Activated CD8-positive, alpha-beta T cell treated with anti-CD3 and anti-CD28 coated beads, Interleukin-2, amount 10 ng/mL, durations not matched to agents 7 days and 5 days (primary cell): ENCODE measurements around the gene CLEC16A. TPM values are rescaled to one million over a fixed set of nuclear protein-coding genes. Genes with fewer than 3 reads are reported as not detected.

ENCODE experiments used
- ATAC-seq: fragments of 150-1000 bp; cut with Tn5 transposase; one replicate; pipeline ENCODE4 v1.10.0; 2021; ENCODE audit warnings: moderate library complexity
- CTCF ChIA-PET: fragments of 350-600 bp; sonication (Branson Sonifier 250); formaldehyde crosslinking; loops from one replicate; lab custom pipeline; 2021; ENCODE audit warnings: antibody characterized with exemption; lab: Charles Lee
- POLR2A ChIA-PET: fragments of 350-600 bp; sonication (Branson Sonifier 250); formaldehyde crosslinking; loops from one replicate; lab custom pipeline; 2021; ENCODE audit warnings: antibody characterized with exemption; lab: Charles Lee
- DNase-seq: peaks from one replicate; pipeline ENCODE4 v3.0.0-alpha.2; 2020
- H3K27ac Mint-ChIP-seq: one replicate; pipeline ENCODE4 v1.8.0; 2021; ENCODE audit warnings: mild to moderate bottlenecking, mixed read lengths
- H3K27me3 Mint-ChIP-seq: one replicate; pipeline ENCODE4 v1.8.0; 2021; ENCODE audit warnings: low read depth, mixed read lengths
- H3K36me3 Mint-ChIP-seq: one replicate; pipeline ENCODE4 v1.8.0; 2021; ENCODE audit warnings: low read depth, mixed read lengths
- H3K4me1 Mint-ChIP-seq: one replicate; pipeline ENCODE4 v1.8.0; 2021; ENCODE audit warnings: low read depth, mixed read lengths
- H3K4me3 Mint-ChIP-seq: one replicate; pipeline ENCODE4 v1.8.0; 2021; ENCODE audit warnings: mild to moderate bottlenecking, mixed read lengths
- H3K9me3 Mint-ChIP-seq: one replicate; pipeline ENCODE4 v1.8.0; 2022; ENCODE audit warnings: mixed read lengths; ENCODE audit not compliant: insufficient read depth
- total RNA-seq, 2 experiments: library from RNA; stranded (reverse); gene quantifications; one replicate each; pipeline ENCODE4 v1.2.3, GENCODE V29; 2021

CLEC16A gene
- total RNA-seq, 2 experiments from 2014 or later, result 32.8 to 38.5 TPM

DNA sequence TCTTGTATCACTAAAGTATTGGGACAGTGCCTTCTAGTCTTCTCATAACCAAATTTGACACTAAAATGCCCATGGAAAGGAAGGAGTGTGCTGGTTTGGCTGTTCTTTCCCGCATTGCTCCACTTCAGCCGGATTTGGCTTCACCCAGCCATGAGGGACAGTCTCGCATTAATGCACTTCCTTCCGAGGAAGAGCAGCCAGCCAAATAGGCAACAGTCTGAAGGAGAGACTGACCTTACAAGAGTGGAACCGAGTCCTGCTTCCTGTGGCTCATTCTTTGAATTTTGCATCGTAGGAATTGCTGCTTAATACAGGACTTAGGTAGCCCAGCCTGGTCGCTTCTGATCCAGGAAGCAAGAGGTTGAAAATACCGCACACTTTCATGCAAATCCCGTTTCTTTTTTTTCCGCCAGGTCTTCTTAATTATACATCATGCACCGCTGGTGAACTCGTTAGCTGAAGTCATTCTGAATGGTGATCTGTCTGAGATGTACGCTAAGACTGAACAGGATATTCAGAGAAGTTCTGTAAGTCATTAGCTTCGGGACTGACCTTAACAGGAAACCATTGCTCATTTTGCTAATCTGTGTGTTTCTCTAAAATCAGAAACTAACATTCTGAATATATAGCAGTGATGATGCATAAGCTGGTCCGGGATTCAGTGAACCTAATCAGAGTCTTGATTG is 38.2 kb downstream of the CLEC16A start:
- ATAC-seq (no peak), DNase-seq (no peak)
- Mint-ChIP-seq H3K4me3 (no peak overlapping the region), H3K4me1 (peaks cover 81% of the 10 kb centered on the region), H3K27ac (peak overlapping the region; percentile 70), H3K27me3 (no peaks in the 10 kb centered on the region), H3K36me3 (peaks cover 69% of the 10 kb centered on the region), H3K9me3 (no peaks in the 10 kb centered on the region)
- CTCF ChIA-PET, result interaction anchor here (0.7 to 4.7 kb wide), 22 partner anchors 9 to 389 kb away, joined by 3 to 53 read pairs (median 5); partner anchors contain the start of gene SOCS1
- POLR2A ChIA-PET, result interaction anchor here (0.9 to 1.6 kb wide), 3 partner anchors 123 to 273 kb away, joined by 3 to 8 read pairs (median 5); partner anchors contain the start of gene SOCS1

DNA sequence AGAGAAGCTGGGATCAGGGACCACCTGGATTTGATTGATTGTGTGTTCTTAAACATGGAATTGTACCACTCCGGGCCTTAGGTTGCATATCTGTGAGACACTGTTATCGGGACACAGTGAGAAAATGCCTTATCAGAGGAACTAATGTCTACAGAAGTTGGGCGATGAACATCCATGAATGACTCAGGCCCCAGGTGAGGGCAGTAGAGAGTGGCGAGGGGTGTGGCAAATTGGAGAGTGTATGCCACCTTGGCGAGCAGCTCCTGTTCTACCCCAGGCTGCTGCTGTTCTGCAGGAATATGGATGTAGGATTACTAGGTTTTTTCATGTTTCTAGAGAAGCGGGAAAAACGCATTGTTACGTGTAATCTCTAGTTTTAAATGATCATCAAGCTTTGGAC is 38.8 kb downstream of the CLEC16A start:
- no peak overlapping the region for H3K4me3 Mint-ChIP-seq
- peaks cover 65% of the 10 kb centered on the region for H3K36me3 Mint-ChIP-seq
- POLR2A ChIA-PET, result interaction anchor here (0.9 to 1.6 kb wide), 3 partner anchors 122 to 273 kb away, joined by 3 to 8 read pairs (median 5); partner anchors contain the start of gene SOCS1
- H3K4me1 Mint-ChIP-seq, result peaks cover 81% of the 10 kb centered on the region
- ATAC-seq, result no peak
- no peak for DNase-seq
- H3K27ac Mint-ChIP-seq, result peak overlapping the region; percentile 70
- no peaks in the 10 kb centered on the region for H3K9me3 Mint-ChIP-seq
- H3K27me3 Mint-ChIP-seq, result no peaks in the 10 kb centered on the region
- CTCF ChIA-PET, result interaction anchor here (0.7 to 4.7 kb wide), 22 partner anchors 10 to 389 kb away, joined by 3 to 53 read pairs (median 5); partner anchors contain the start of gene SOCS1

GRCh38 chr16:10984509-10984908 is 40.1 kb downstream of the CLEC16A start:
- peaks cover 81% of the 10 kb centered on the region for H3K4me1 Mint-ChIP-seq
- POLR2A ChIA-PET, result interaction anchor here (1.6 kb wide), 1 partner anchor 271 kb away, joined by 8 read pairs; the partner anchor contains the start of gene SOCS1
- DNase-seq (no peak), ATAC-seq (no peak)
- H3K27ac Mint-ChIP-seq, result peak overlapping the region; percentile 17
- H3K4me3 Mint-ChIP-seq, result no peak overlapping the region
- no peaks in the 10 kb centered on the region for H3K27me3 Mint-ChIP-seq
- H3K36me3 Mint-ChIP-seq, result peaks cover 59% of the 10 kb centered on the region
- CTCF ChIA-PET, result interaction anchor here (0.8 to 4.7 kb wide), 7 partner anchors 11 to 372 kb away, joined by 3 to 53 read pairs (median 6); partner anchors contain the start of gene SOCS1
- no peaks in the 10 kb centered on the region for H3K9me3 Mint-ChIP-seq

DNA sequence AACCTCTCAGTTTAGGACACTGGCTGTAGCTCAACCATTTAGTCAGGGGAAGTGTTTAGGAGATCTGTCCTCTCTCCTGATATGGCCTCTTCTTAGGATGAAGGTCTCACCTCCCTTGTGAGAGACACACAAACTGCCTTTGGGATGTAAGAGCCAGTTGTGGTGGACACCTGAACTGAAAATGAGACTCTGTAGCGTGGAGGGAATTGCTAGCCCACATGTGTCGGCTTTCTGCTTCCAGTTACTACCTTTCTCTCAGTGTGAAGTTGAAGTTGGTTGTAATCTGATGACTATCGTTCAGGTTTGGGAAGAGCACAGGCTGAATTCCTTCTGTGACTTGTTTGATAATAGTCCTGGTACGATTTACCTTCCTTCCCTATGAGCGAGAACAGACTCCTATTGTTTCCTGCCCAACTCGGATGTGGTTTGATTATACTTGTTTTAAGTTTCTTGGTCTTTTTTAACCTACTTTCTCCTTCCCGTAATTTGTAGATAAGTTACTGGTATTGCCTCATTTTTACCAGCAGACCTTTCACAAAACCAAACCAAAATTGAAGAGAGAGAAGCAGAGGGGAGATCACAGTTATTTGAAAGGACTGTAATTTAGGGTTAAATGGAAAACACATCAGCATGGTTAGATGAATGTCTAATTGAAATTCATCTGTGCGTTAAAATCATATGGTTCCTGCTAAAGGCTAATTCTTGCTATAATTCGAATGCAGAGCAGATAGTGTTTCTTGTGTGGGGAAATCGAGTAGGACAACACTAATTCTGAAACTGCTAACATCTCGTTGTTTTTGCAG is 43.2 kb downstream of the CLEC16A start:
- ChIA-PET POLR2A (interaction anchor here (3.0 kb wide), 1 partner anchor 267 kb away, joined by 15 read pairs; the partner anchor contains the start of gene SOCS1), CTCF (interaction anchor here (0.9 to 1.2 kb wide), 4 partner anchors 17 to 369 kb away, joined by 3 to 6 read pairs (median 4); no protein-coding TSS in a partner anchor)
- Mint-ChIP-seq H3K9me3 (no peaks in the 10 kb centered on the region), H3K4me3 (peak overlapping the region; percentile 38), H3K4me1 (peaks cover 90% of the 10 kb centered on the region), H3K27ac (peak overlapping the region; percentile 79), H3K36me3 (peaks cover 65% of the 10 kb centered on the region), H3K27me3 (no peaks in the 10 kb centered on the region)
- DNase-seq (peak; percentile 32), ATAC-seq (peak; percentile 43)

DNA sequence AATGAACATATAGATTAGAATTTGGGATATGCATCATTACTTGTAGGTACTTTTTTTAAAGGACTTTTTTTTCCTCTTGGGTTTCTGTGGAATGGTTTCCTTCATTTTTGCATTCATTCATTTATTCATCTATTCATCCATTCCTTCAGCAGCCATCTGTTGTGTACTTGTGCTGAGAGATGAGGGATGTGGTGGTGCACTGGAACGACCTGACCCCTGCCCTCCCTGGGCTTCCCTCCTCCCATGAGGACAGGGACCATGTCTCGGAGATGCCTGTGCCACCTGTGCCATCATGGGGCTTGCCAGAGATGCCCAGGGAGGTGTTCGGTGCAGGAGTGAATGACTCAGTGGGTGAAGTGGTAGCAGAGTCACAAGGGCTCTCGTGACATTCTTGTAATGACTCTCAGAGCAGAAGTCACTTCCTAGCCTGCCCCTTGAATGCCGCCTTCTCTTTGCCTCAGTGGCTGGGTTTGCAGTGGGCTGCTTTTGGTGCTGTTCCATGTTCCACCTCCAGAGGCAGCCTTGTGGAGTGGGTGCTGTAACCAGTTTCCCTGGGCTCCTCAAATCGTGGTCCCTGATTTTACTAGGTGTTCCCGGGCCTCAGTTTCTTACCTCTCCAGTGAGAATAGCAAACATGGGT is 43.9 kb downstream of the CLEC16A start:
- H3K4me3 Mint-ChIP-seq, result peak overlapping the region; percentile 38
- H3K4me1 Mint-ChIP-seq, result peaks cover 90% of the 10 kb centered on the region
- ChIA-PET POLR2A (interaction anchor here (1.0 kb wide), 1 partner anchor 64 kb away, joined by 3 read pairs; no protein-coding TSS in a partner anchor), CTCF (interaction anchor here (1.1 to 2.0 kb wide), 3 partner anchors 8 to 16 kb away, joined by 3 to 6 read pairs (median 3); no protein-coding TSS in a partner anchor)
- peak; percentile 81 for ATAC-seq
- peak; percentile 78 for DNase-seq
- H3K36me3 Mint-ChIP-seq, result peaks cover 64% of the 10 kb centered on the region
- no peaks in the 10 kb centered on the region for H3K27me3 Mint-ChIP-seq
- peak overlapping the region; percentile 79 for H3K27ac Mint-ChIP-seq
- no peaks in the 10 kb centered on the region for H3K9me3 Mint-ChIP-seq

- DNase-seq, result no peak
Measured at GRCh38 chr16:10988879-10989278, 44.5 kb downstream of the CLEC16A start.

GRCh38 chr16:10989559-10989958 is 45.2 kb downstream of the CLEC16A start:
- peaks cover 65% of the 10 kb centered on the region for H3K36me3 Mint-ChIP-seq
- ATAC-seq, result no peak
- ChIA-PET CTCF (interaction anchor here (1.1 to 2.0 kb wide), 5 partner anchors 9 to 267 kb away, joined by 3 to 6 read pairs (median 3); partner anchors contain the start of gene SOCS1), POLR2A (interaction anchor here (1.8 kb wide), 1 partner anchor 266 kb away, joined by 8 read pairs; no protein-coding TSS in a partner anchor)
- peaks cover 89% of the 10 kb centered on the region for H3K4me1 Mint-ChIP-seq
- no peak overlapping the region for H3K4me3 Mint-ChIP-seq
- DNase-seq, result no peak
- peak overlapping the region; percentile 79 for H3K27ac Mint-ChIP-seq
- no peaks in the 10 kb centered on the region for H3K27me3 Mint-ChIP-seq
- H3K9me3 Mint-ChIP-seq, result no peaks in the 10 kb centered on the region

More at GRCh38 chr16:10988879-10989278, 44.5 kb downstream of the CLEC16A start:
- H3K4me1 Mint-ChIP-seq, result peaks cover 89% of the 10 kb centered on the region
- ATAC-seq, result no peak
- POLR2A ChIA-PET, result interaction anchor here (1.0 to 1.8 kb wide), 2 partner anchors 63 to 266 kb away, joined by 3 to 8 read pairs; no protein-coding TSS in a partner anchor
- CTCF ChIA-PET, result interaction anchor here (1.1 to 2.0 kb wide), 5 partner anchors 8 to 268 kb away, joined by 3 to 6 read pairs (median 3); partner anchors contain the start of gene SOCS1
- no peaks in the 10 kb centered on the region for H3K27me3 Mint-ChIP-seq
- H3K36me3 Mint-ChIP-seq, result peaks cover 64% of the 10 kb centered on the region
- peak overlapping the region; percentile 79 for H3K27ac Mint-ChIP-seq
- peak overlapping the region; percentile 38 for H3K4me3 Mint-ChIP-seq
- H3K9me3 Mint-ChIP-seq, result no peaks in the 10 kb centered on the region

DNA sequence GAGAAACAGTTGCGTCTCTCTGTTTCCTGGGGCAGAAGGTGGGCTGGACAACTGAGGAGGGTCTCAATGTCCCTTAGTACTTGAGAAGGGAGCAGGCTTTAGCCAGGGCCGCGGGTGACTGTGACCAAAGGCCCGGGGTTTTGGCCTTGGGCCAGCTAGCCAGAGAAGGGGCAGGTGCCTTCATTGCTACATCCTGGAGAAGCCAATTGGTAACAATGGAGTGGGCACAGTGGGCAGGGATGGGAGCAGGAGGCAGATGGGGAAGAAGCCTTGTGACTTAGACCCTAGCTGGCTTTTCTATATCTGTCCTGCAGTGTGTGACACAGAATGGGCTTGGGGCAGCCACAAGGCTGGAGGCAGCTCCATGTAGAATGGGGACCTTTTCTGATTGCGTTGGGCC is 46.0 kb downstream of the CLEC16A start:
- H3K27me3 Mint-ChIP-seq, result no peaks in the 10 kb centered on the region
- H3K4me1 Mint-ChIP-seq, result peaks cover 90% of the 10 kb centered on the region
- H3K9me3 Mint-ChIP-seq, result no peaks in the 10 kb centered on the region
- ATAC-seq (no peak), DNase-seq (no peak)
- POLR2A ChIA-PET, result interaction anchor here (1.8 kb wide), 1 partner anchor 265 kb away, joined by 8 read pairs; no protein-coding TSS in a partner anchor
- peaks cover 66% of the 10 kb centered on the region for H3K36me3 Mint-ChIP-seq
- CTCF ChIA-PET, result interaction anchor here (2.0 kb wide), 1 partner anchor 9 kb away, joined by 6 read pairs; no protein-coding TSS in a partner anchor
- H3K4me3 Mint-ChIP-seq, result no peak overlapping the region
- H3K27ac Mint-ChIP-seq, result peak overlapping the region; percentile 70

DNA sequence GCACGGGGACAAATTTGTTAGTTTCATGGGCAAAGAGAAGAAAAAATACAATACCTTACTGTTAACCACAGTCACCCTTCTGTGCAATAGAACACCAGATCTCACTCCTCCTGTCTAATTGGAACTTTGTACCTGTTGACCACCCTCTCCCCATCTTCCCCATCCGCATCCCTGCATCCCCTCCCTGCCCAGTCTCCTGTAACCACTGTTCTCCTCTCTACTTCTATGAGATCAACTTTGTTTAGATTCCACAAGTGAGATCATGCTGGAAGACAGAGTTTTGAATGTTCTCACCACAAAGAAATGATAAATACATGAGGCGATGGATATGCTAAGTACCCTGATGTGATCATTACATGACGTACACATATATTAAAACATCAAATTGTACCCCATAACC is 47.7 kb downstream of the CLEC16A start:
- Mint-ChIP-seq H3K9me3 (no peaks in the 10 kb centered on the region), H3K27me3 (no peaks in the 10 kb centered on the region), H3K4me3 (no peak overlapping the region), H3K4me1 (peaks cover 89% of the 10 kb centered on the region), H3K27ac (peak overlapping the region; percentile 37), H3K36me3 (peaks cover 73% of the 10 kb centered on the region)
- ChIA-PET POLR2A (no interaction called here), CTCF (no interaction called here)
- ATAC-seq (no peak), DNase-seq (no peak)

DNA sequence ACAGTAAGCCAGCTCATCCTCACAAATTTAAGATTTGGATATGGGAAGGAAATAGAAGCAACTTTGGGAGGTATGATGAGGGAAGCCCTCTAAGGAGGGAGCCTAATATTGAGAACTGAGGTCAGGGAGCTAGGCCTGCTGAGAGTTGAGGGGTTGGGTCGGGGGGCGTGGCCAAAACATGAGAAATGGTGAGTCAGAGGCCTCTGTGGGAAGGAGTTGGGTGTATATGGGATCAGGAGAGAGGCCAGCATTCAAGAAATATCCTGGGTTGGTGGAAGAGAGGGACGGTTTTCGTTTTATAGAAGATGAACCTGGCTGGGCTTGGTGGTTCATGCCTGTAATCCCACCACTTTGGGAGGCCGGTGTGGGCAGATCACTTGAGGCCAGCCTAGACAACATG is 48.4 kb downstream of the CLEC16A start:
- ChIA-PET CTCF (no interaction called here), POLR2A (no interaction called here)
- Mint-ChIP-seq H3K27me3 (no peaks in the 10 kb centered on the region), H3K9me3 (no peaks in the 10 kb centered on the region), H3K36me3 (peaks cover 78% of the 10 kb centered on the region), H3K4me1 (peaks cover 89% of the 10 kb centered on the region), H3K4me3 (no peak overlapping the region), H3K27ac (peak overlapping the region; percentile 12)
- DNase-seq, result peak; percentile 48
- ATAC-seq, result no peak
